ENCODE data around the gene GPX4. TPM values are rescaled to one million over a fixed set of nuclear protein-coding genes. Genes with fewer than 3 reads are reported as not detected.

GPX4 gene
- total and polyA plus RNA-seq, 7 donors, result 269 to 662 (median 398) TPM

- 83 to 91% methylated on average over 17 of the region's 17 CpGs for WGBS, 2 donors
- H3K4me3 ChIP-seq, result no peak overlapping the region
- no peak for DNase-seq
- peaks cover 23 to 41% (median 24%) of the 10 kb centered on the region in 3 donors for H3K27me3 ChIP-seq
- H3K4me1 ChIP-seq, result peaks cover 0 to 34% (median 25%) of the 10 kb centered on the region in 4 donors
- intact Hi-C loops (cut with DNase I), result no loop called here
- TF ChIP-seq POLR2A (IDR thresholded peaks at IDR 0.05) (no peak), POLR2AphosphoS5 (IDR thresholded peaks at IDR 0.05) (no peak), CTCF (IDR thresholded peaks at IDR 0.05) (no peak), EP300 (IDR thresholded peaks at IDR 0.05) (no peak)
- no peak overlapping the region for H3K27ac ChIP-seq
- H3K9me3 ChIP-seq, result peaks cover 3 to 22% (median 11%) of the 10 kb centered on the region in 4 donors
- no peaks in the 10 kb centered on the region for H3K36me3 ChIP-seq
Measured at GRCh38 chr19:1062387-1063029, 41.3 kb upstream of the GPX4 start.

- intact Hi-C loops (cut with DNase I), result no loop called here
- H3K27me3 ChIP-seq, result peaks cover 27 to 49% (median 32%) of the 10 kb centered on the region in 3 donors
- no peak for DNase-seq
- no peak overlapping the region for H3K27ac ChIP-seq
- H3K36me3 ChIP-seq, result no peaks in the 10 kb centered on the region
- WGBS, 2 donors, result 84 to 87% methylated on average over 37 of the region's 37 CpGs
- H3K4me1 ChIP-seq, result peaks cover 0 to 36% (median 26%) of the 10 kb centered on the region in 4 donors
- no peak for TF ChIP-seq EP300 (IDR thresholded peaks at IDR 0.05)
- peaks cover 0 to 15% (median 4%) of the 10 kb centered on the region in 4 donors for H3K9me3 ChIP-seq
- no peak overlapping the region for H3K4me3 ChIP-seq
Measured at GRCh38 chr19:1063030-1063908, 40.5 kb upstream of the GPX4 start.

GRCh38 chr19:1063909-1064660, 39.7 kb upstream of the GPX4 start:
- Histone ChIP-seq H3K27ac (no peak overlapping the region), H3K9me3 (peaks cover 0 to 6% (median 0%) of the 10 kb centered on the region in 4 donors), H3K4me1 (peaks cover 0 to 36% (median 26%) of the 10 kb centered on the region in 4 donors), H3K4me3 (no peak overlapping the region), H3K36me3 (no peaks in the 10 kb centered on the region), H3K27me3 (peaks cover 30 to 57% (median 40%) of the 10 kb centered on the region in 3 donors)
- no peak for TF ChIP-seq POLR2A (IDR thresholded peaks at IDR 0.05)
- no peak for TF ChIP-seq EP300 (IDR thresholded peaks at IDR 0.05)
- no peak for TF ChIP-seq POLR2AphosphoS5 (IDR thresholded peaks at IDR 0.05)
- TF ChIP-seq CTCF (IDR thresholded peaks at IDR 0.05), result no peak
- intact Hi-C loops (cut with DNase I), result no loop called here
- no peak for DNase-seq
- WGBS, 2 donors, result 77% methylated on average over 37 of the region's 37 CpGs

- no peaks in the 10 kb centered on the region for H3K9me3 ChIP-seq
- DNase-seq, result no peak
- no peaks in the 10 kb centered on the region for H3K36me3 ChIP-seq
- intact Hi-C loops (cut with DNase I), result no loop called here
- WGBS, 2 donors, result 7 to 13% methylated on average over 60 of the region's 60 CpGs
- TF ChIP-seq POLR2A (IDR thresholded peaks at IDR 0.05) (no peak), CTCF (IDR thresholded peaks at IDR 0.05) (peak; percentile 23 to 78 (median 68)), POLR2AphosphoS5 (IDR thresholded peaks at IDR 0.05) (no peak)
- peaks cover 0 to 36% (median 26%) of the 10 kb centered on the region in 4 donors for H3K4me1 ChIP-seq
- peaks cover 31 to 66% (median 49%) of the 10 kb centered on the region in 3 donors for H3K27me3 ChIP-seq
- no peak overlapping the region for H3K27ac ChIP-seq
- H3K4me3 ChIP-seq, result no peak overlapping the region
Measured at GRCh38 chr19:1064661-1065605, 38.9 kb upstream of the GPX4 start.
